ENCODE results near the gene TMEM30A.
A peak's percentile ranks its signal among the peaks of the same experiment; 100 is the strongest.

Gene TMEM30A

GRCh38 chr6:75217193-75217592, 67.4 kb downstream of the TMEM30A start:
- Histone ChIP-seq H3K4me1 (ENCODE audit: insufficient read depth, poor library complexity, severe bottlenecking) (no peaks in the 10 kb centered on the region), H3K27me3 (ENCODE audit: insufficient read depth, poor library complexity, severe bottlenecking) (no peaks in the 10 kb centered on the region), H3K27ac (ENCODE audit: poor library complexity, severe bottlenecking) (no peak overlapping the region), H3K36me3 (ENCODE audit: low read depth) (no peaks in the 10 kb centered on the region), H3K4me3 (ENCODE audit: severe bottlenecking) (no peak overlapping the region), H3K9me3 (ENCODE audit: severe bottlenecking) (no peaks in the 10 kb centered on the region)
- ATAC-seq (ENCODE audit: low read depth) (peak; percentile 41; the same call in 1 of the 3 replicates), DNase-seq (ENCODE audit: low spot score) (no peak)
- no peak for TF ChIP-seq CTCF (IDR thresholded peaks at IDR 0.05; ENCODE audit: poor library complexity, severe bottlenecking)

GRCh38 chr6:75215291-75215690, 69.3 kb downstream of the TMEM30A start:
- Histone ChIP-seq H3K27ac (ENCODE audit: poor library complexity, severe bottlenecking) (no peak overlapping the region), H3K36me3 (ENCODE audit: low read depth) (no peaks in the 10 kb centered on the region), H3K4me3 (ENCODE audit: severe bottlenecking) (no peak overlapping the region), H3K4me1 (ENCODE audit: insufficient read depth, poor library complexity, severe bottlenecking) (no peaks in the 10 kb centered on the region), H3K9me3 (ENCODE audit: severe bottlenecking) (no peaks in the 10 kb centered on the region), H3K27me3 (ENCODE audit: insufficient read depth, poor library complexity, severe bottlenecking) (no peaks in the 10 kb centered on the region)
- TF ChIP-seq CTCF (IDR thresholded peaks at IDR 0.05; ENCODE audit: poor library complexity, severe bottlenecking), result no peak
- DNase-seq (ENCODE audit: low spot score) (no peak), ATAC-seq (ENCODE audit: low read depth) (no peak)

GRCh38 chr6:75213732-75214131, 70.9 kb downstream of the TMEM30A start:
- ATAC-seq (ENCODE audit: low read depth), result no peak
- Histone ChIP-seq H3K36me3 (ENCODE audit: low read depth) (no peaks in the 10 kb centered on the region), H3K4me3 (ENCODE audit: severe bottlenecking) (no peak overlapping the region), H3K27me3 (ENCODE audit: insufficient read depth, poor library complexity, severe bottlenecking) (no peaks in the 10 kb centered on the region), H3K27ac (ENCODE audit: poor library complexity, severe bottlenecking) (no peak overlapping the region), H3K9me3 (ENCODE audit: severe bottlenecking) (no peaks in the 10 kb centered on the region), H3K4me1 (ENCODE audit: insufficient read depth, poor library complexity, severe bottlenecking) (no peaks in the 10 kb centered on the region)
- DNase-seq (ENCODE audit: low spot score), result no peak
- no peak for TF ChIP-seq CTCF (IDR thresholded peaks at IDR 0.05; ENCODE audit: poor library complexity, severe bottlenecking)

- H3K27ac ChIP-seq (ENCODE audit: poor library complexity, severe bottlenecking), result no peak overlapping the region
- H3K4me1 ChIP-seq (ENCODE audit: insufficient read depth, poor library complexity, severe bottlenecking), result no peaks in the 10 kb centered on the region
- H3K27me3 ChIP-seq (ENCODE audit: insufficient read depth, poor library complexity, severe bottlenecking), result no peaks in the 10 kb centered on the region
- H3K4me3 ChIP-seq (ENCODE audit: severe bottlenecking), result no peak overlapping the region
- no peaks in the 10 kb centered on the region for H3K36me3 ChIP-seq (ENCODE audit: low read depth)
- TF ChIP-seq CTCF (IDR thresholded peaks at IDR 0.05; ENCODE audit: poor library complexity, severe bottlenecking), result no peak
- DNase-seq (ENCODE audit: low spot score) (no peak), ATAC-seq (ENCODE audit: low read depth) (no peak)
- no peaks in the 10 kb centered on the region for H3K9me3 ChIP-seq (ENCODE audit: severe bottlenecking)
Measured at GRCh38 chr6:75213112-75213511, 71.5 kb downstream of the TMEM30A start.

- no peak for ATAC-seq (ENCODE audit: low read depth)
- H3K27me3 ChIP-seq (ENCODE audit: insufficient read depth, poor library complexity, severe bottlenecking), result no peaks in the 10 kb centered on the region
- H3K9me3 ChIP-seq (ENCODE audit: severe bottlenecking), result no peaks in the 10 kb centered on the region
- TF ChIP-seq CTCF (IDR thresholded peaks at IDR 0.05; ENCODE audit: poor library complexity, severe bottlenecking), result no peak
- no peaks in the 10 kb centered on the region for H3K4me1 ChIP-seq (ENCODE audit: insufficient read depth, poor library complexity, severe bottlenecking)
- no peak overlapping the region for H3K27ac ChIP-seq (ENCODE audit: poor library complexity, severe bottlenecking)
- no peak overlapping the region for H3K4me3 ChIP-seq (ENCODE audit: severe bottlenecking)
- no peak for DNase-seq (ENCODE audit: low spot score)
- no peaks in the 10 kb centered on the region for H3K36me3 ChIP-seq (ENCODE audit: low read depth)
Measured at GRCh38 chr6:75211920-75212590, 72.5 kb downstream of the TMEM30A start.

All from RWPE2 (cell line).